Loucy (cell line): ENCODE results near the gene FAM161B.

ENCODE experiments used
- H2AFZ ChIP-seq: fragments of 200-600 bp; sonication (generic); 2 replicates; pipeline ENCODE4 v1.6.0; 2016; ENCODE audit warnings: antibody characterized with exemption, mild to moderate bottlenecking, low read length, moderate library complexity
- H3F3A ChIP-seq: fragments of 200-600 bp; 2 replicates; pipeline ENCODE4 v1.6.0; 2016; ENCODE audit warnings: antibody characterized with exemption, low read depth, mild to moderate bottlenecking
- H3K27me3 ChIP-seq: fragments of 200-600 bp; sonication (generic); 2 replicates; pipeline ENCODE4 v1.6.1; 2014; ENCODE audit warnings: low read length, mild to moderate bottlenecking; ENCODE audit not compliant: insufficient read depth, poor library complexity, severe bottlenecking
- H3K36me3 ChIP-seq: fragments of 200-600 bp; sonication (generic); 2 replicates; pipeline ENCODE4 v1.6.1; 2016; ENCODE audit warnings: low read length; ENCODE audit not compliant: insufficient read depth
- H3K4me1 ChIP-seq: fragments of 200-600 bp; sonication (generic); 2 replicates; pipeline ENCODE4 v1.5.1; 2014; ENCODE audit warnings: low read length, mild to moderate bottlenecking; ENCODE audit not compliant: insufficient read depth, poor library complexity, severe bottlenecking
- H3K4me2 ChIP-seq: fragments of 200-600 bp; sonication (generic); 2 replicates; pipeline ENCODE4 v1.6.0; 2014; ENCODE audit warnings: antibody characterized with exemption, low read length, low read depth, mild to moderate bottlenecking; ENCODE audit not compliant: poor library complexity, severe bottlenecking
- H3K4me3 ChIP-seq: fragments of 200-600 bp; sonication (generic); 2 replicates; pipeline ENCODE4 v1.5.1; 2014; ENCODE audit warnings: low read length, mild to moderate bottlenecking, mixed read lengths; ENCODE audit not compliant: poor library complexity, severe bottlenecking
- H3K79me2 ChIP-seq: fragments of 200-600 bp; sonication (generic); 2 replicates; pipeline ENCODE4 v1.6.1; 2014; ENCODE audit warnings: low read length; ENCODE audit not compliant: insufficient read depth
- H3K9ac ChIP-seq: fragments of 200-600 bp; sonication (generic); 2 replicates; pipeline ENCODE4 v1.6.0; 2014; ENCODE audit warnings: mild to moderate bottlenecking, low read depth, low read length, moderate library complexity; ENCODE audit not compliant: poor library complexity, severe bottlenecking
- H3K9me2 ChIP-seq: fragments of 200-600 bp; sonication (generic); replicated peaks from 2 replicates; pipeline ENCODE4 v1.6.1; 2016; ENCODE audit warnings: low read depth, low read length, mixed read lengths
- H3K9me3 ChIP-seq: fragments of 200-600 bp; sonication (generic); 2 replicates; pipeline ENCODE4 v1.6.1; 2014; ENCODE audit warnings: mild to moderate bottlenecking, antibody characterized with exemption, low read length, low read depth; ENCODE audit not compliant: insufficient read depth
- H4K20me1 ChIP-seq: fragments of 200-600 bp; sonication (generic); 2 replicates; pipeline ENCODE4 v1.6.0; 2014; ENCODE audit warnings: antibody characterized with exemption, low read length, mild to moderate bottlenecking; ENCODE audit not compliant: insufficient read depth, poor library complexity, severe bottlenecking
- EZH2phosphoT487 ChIP-seq: fragments of 200-600 bp; IDR thresholded peaks from 2 replicates; pipeline ENCODE4 v1.6.1; 2018; ENCODE audit warnings: antibody characterized with exemption, mild to moderate bottlenecking, moderate library complexity, borderline replicate concordance
- TF ChIP-seq, protein P1 (sequence below): fragments of 200-600 bp; sonication (generic); conservative IDR thresholded peaks from 2 replicates; pipeline ENCODE4 v1.5.1; 2014; ENCODE audit warnings: mild to moderate bottlenecking, antibody characterized with exemption, low read length

The FAM161B gene

DNA sequence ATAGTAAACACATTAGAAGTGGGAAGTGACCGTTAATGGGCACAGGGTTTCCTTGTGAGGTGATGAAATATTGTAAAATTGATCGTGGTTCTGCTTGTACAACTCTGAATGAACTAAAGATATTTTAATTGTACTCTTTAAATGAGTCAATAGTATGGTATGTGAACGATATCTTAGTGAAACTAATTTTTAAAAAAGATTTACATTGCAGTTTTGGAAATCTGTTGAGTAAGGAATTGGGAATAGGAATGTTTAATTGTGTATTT is 61.5 kb downstream of the FAM161B start:
- H3K4me1 ChIP-seq: peaks cover 39% of the 10 kb centered on the region
- peaks cover 80% of the 10 kb centered on the region for H3K79me2 ChIP-seq
- H3K9ac ChIP-seq: peak overlapping the region; percentile 95
- no peak overlapping the region for H2AFZ ChIP-seq
- no peaks in the 10 kb centered on the region for H3K27me3 ChIP-seq
- H3F3A ChIP-seq: no peaks in the 10 kb centered on the region
- H3K9me3 ChIP-seq: no peaks in the 10 kb centered on the region
- peaks cover 8% of the 10 kb centered on the region for H3K36me3 ChIP-seq
- H3K4me3 ChIP-seq: peak overlapping the region; percentile 98
- no peak for TF ChIP-seq EZH2phosphoT487
- TF ChIP-seq, protein P1, sequence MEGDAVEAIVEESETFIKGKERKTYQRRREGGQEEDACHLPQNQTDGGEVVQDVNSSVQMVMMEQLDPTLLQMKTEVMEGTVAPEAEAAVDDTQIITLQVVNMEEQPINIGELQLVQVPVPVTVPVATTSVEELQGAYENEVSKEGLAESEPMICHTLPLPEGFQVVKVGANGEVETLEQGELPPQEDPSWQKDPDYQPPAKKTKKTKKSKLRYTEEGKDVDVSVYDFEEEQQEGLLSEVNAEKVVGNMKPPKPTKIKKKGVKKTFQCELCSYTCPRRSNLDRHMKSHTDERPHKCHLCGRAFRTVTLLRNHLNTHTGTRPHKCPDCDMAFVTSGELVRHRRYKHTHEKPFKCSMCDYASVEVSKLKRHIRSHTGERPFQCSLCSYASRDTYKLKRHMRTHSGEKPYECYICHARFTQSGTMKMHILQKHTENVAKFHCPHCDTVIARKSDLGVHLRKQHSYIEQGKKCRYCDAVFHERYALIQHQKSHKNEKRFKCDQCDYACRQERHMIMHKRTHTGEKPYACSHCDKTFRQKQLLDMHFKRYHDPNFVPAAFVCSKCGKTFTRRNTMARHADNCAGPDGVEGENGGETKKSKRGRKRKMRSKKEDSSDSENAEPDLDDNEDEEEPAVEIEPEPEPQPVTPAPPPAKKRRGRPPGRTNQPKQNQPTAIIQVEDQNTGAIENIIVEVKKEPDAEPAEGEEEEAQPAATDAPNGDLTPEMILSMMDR: no peak
- H3K9me2 ChIP-seq: no peaks in the 10 kb centered on the region
- peak overlapping the region; percentile 78 for H3K4me2 ChIP-seq
- peaks cover 40% of the 10 kb centered on the region for H4K20me1 ChIP-seq

DNA sequence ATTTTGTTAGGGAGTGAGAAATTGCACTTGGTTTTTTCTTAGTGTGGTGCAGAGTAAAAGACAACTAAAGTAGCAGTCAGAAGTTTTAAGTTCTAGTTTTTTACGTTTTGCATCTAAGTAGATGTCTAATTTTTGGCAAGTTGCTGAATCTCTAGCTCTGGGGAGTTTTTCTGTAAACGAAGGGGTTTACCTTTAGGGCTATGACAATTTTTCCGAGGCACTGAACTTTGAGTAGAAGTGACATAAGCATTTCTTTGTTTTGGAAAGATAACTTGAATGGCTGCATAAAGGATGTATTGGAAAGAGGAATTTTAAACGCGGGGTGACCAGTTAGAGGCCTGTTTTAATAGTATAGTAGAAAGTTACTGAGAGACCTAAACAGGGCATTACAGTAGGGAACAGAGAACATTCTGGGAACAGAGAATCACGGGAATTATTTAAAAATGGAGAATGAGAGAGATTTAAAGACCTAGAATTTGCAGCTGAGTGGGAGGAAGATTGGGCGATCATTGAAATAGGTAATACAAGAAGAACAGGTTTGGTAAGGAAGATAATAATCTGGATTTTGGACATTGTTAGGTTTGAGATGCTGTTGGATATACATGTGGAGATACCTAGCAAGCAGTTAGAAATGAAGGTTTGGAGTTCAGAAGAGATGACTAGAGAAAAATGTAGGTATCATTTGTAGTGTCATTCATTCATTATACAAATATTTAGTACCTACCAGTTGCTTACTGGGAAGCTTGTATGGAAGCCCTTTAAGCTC is 62.0 kb downstream of the FAM161B start:
- Histone ChIP-seq H3K9ac (peak overlapping the region; percentile 95), H4K20me1 (peaks cover 35% of the 10 kb centered on the region), H3K4me2 (peak overlapping the region; percentile 78), H3K27me3 (no peaks in the 10 kb centered on the region), H3K9me3 (no peaks in the 10 kb centered on the region), H3F3A (no peaks in the 10 kb centered on the region), H3K9me2 (no peaks in the 10 kb centered on the region), H3K4me1 (peaks cover 39% of the 10 kb centered on the region), H2AFZ (no peak overlapping the region), H3K36me3 (peaks cover 4% of the 10 kb centered on the region; the same call in 1 of the 2 replicates), H3K4me3 (peak overlapping the region; percentile 98), H3K79me2 (peaks cover 75% of the 10 kb centered on the region)
- no peak for TF ChIP-seq EZH2phosphoT487
- TF ChIP-seq, protein P1: no peak

DNA sequence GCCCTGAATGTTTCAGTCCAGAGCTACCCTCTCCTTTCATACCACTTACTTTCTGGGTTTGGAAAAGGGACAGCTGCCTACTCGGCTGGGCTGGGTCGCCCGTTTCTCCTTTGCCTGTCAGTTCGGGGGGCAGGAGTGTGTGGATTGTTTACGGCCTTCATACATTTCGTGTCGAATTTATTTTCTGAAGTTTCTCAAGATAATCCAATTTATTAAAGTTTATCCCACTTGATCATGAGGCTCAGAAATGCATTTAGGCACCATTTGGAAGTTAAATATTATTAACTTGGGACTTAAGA is 62.6 kb downstream of the FAM161B start:
- H4K20me1 ChIP-seq: peaks cover 34% of the 10 kb centered on the region
- TF ChIP-seq EZH2phosphoT487: no peak
- TF ChIP-seq, protein P1: no peak
- H3K9ac ChIP-seq: peak overlapping the region; percentile 95
- no peaks in the 10 kb centered on the region for H3K9me2 ChIP-seq
- peak overlapping the region; percentile 99 for H2AFZ ChIP-seq
- peak overlapping the region; percentile 78 for H3K4me2 ChIP-seq
- H3K9me3 ChIP-seq: no peaks in the 10 kb centered on the region
- peaks cover 39% of the 10 kb centered on the region for H3K4me1 ChIP-seq
- peaks cover 4% of the 10 kb centered on the region; the same call in 1 of the 2 replicates for H3K36me3 ChIP-seq
- no peaks in the 10 kb centered on the region for H3K27me3 ChIP-seq
- peaks cover 70% of the 10 kb centered on the region for H3K79me2 ChIP-seq
- H3F3A ChIP-seq: no peaks in the 10 kb centered on the region
- H3K4me3 ChIP-seq: peak overlapping the region; percentile 98
